ENCODE data around the gene CMBL.

CMBL gene

DNA sequence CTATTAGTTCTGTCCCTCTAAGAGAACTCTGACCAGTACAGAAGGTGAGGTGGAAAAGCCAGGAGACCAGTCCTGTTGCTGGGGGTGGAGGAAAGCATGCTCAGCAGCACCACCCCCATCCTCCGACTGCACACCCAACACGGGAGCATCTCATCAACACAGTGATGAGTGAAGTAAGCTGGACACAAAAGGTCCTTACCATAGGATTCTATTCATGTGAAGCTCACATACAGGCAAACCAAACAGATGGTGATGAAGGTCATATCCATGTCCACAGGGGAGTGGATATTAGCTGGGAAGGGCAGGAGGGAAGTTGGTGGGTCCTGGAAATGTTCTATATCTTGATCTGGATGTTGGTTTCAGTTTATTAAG is 31.0 kb upstream of the CMBL start:
- Histone ChIP-seq H3K27me3 (ENCODE audit: insufficient read depth, low read length, poor library complexity, severe bottlenecking) (no peaks in the 10 kb centered on the region), H3K9me2 (replicated peaks; ENCODE audit: low read depth, low read length) (no peaks in the 10 kb centered on the region), H3K79me2 (ENCODE audit: insufficient read depth, low read length) (no peaks in the 10 kb centered on the region), H3K4me2 (ENCODE audit: low read depth, low read length, poor library complexity, severe bottlenecking) (no peak overlapping the region), H3K4me1 (ENCODE audit: insufficient read depth, low read length, poor library complexity, severe bottlenecking) (no peaks in the 10 kb centered on the region), H3K9me3 (ENCODE audit: insufficient read depth, low read depth, low read length) (no peaks in the 10 kb centered on the region), H4K20me1 (ENCODE audit: insufficient read depth, low read length, poor library complexity, severe bottlenecking) (no peaks in the 10 kb centered on the region), H3K36me3 (ENCODE audit: insufficient read depth, low read length) (no peaks in the 10 kb centered on the region), H3K4me3 (ENCODE audit: low read length, poor library complexity, severe bottlenecking) (no peak overlapping the region), H3F3A (ENCODE audit: low read depth) (no peaks in the 10 kb centered on the region), H3K9ac (ENCODE audit: low read depth, low read length, poor library complexity, severe bottlenecking) (no peak overlapping the region), H2AFZ (ENCODE audit: low read length) (no peak overlapping the region)
- no peak for TF ChIP-seq EZH2phosphoT487 (IDR thresholded peaks at IDR 0.05; ENCODE audit: borderline replicate concordance)
- TF ChIP-seq, protein P1, sequence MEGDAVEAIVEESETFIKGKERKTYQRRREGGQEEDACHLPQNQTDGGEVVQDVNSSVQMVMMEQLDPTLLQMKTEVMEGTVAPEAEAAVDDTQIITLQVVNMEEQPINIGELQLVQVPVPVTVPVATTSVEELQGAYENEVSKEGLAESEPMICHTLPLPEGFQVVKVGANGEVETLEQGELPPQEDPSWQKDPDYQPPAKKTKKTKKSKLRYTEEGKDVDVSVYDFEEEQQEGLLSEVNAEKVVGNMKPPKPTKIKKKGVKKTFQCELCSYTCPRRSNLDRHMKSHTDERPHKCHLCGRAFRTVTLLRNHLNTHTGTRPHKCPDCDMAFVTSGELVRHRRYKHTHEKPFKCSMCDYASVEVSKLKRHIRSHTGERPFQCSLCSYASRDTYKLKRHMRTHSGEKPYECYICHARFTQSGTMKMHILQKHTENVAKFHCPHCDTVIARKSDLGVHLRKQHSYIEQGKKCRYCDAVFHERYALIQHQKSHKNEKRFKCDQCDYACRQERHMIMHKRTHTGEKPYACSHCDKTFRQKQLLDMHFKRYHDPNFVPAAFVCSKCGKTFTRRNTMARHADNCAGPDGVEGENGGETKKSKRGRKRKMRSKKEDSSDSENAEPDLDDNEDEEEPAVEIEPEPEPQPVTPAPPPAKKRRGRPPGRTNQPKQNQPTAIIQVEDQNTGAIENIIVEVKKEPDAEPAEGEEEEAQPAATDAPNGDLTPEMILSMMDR (conservative IDR thresholded peaks at IDR 0.05; ENCODE audit: low read length), result no peak

DNA sequence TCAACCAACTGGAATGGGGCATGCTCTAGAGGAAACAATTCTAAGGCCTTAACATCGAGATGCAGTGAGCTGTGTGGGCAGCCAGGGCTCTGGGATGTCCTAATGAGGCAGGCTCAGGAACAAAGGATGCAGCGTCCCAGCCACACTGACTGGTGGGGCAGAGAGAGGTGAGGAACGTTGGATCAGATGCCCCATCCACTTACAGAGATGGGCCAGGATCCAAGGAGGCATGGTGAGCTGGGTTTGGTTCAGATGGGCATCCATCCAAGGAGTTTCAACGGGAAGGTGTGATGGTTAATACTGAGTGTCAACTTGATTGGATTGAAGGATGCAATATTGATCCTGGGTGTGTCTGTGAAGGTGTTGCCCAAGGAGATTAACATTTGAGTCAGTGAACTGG is 30.3 kb upstream of the CMBL start:
- H3K4me2 ChIP-seq (ENCODE audit: low read depth, low read length, poor library complexity, severe bottlenecking), result no peak overlapping the region
- H3K79me2 ChIP-seq (ENCODE audit: insufficient read depth, low read length), result no peaks in the 10 kb centered on the region
- TF ChIP-seq, protein P1 (conservative IDR thresholded peaks at IDR 0.05; ENCODE audit: low read length), result no peak
- no peak for TF ChIP-seq EZH2phosphoT487 (IDR thresholded peaks at IDR 0.05; ENCODE audit: borderline replicate concordance)
- H2AFZ ChIP-seq (ENCODE audit: low read length), result no peak overlapping the region
- no peak overlapping the region for H3K4me3 ChIP-seq (ENCODE audit: low read length, poor library complexity, severe bottlenecking)
- H3K27me3 ChIP-seq (ENCODE audit: insufficient read depth, low read length, poor library complexity, severe bottlenecking), result no peaks in the 10 kb centered on the region
- H3K9me3 ChIP-seq (ENCODE audit: insufficient read depth, low read depth, low read length), result no peaks in the 10 kb centered on the region
- no peaks in the 10 kb centered on the region for H3F3A ChIP-seq (ENCODE audit: low read depth)
- H3K4me1 ChIP-seq (ENCODE audit: insufficient read depth, low read length, poor library complexity, severe bottlenecking), result no peaks in the 10 kb centered on the region
- no peaks in the 10 kb centered on the region for H4K20me1 ChIP-seq (ENCODE audit: insufficient read depth, low read length, poor library complexity, severe bottlenecking)
- H3K9me2 ChIP-seq (replicated peaks; ENCODE audit: low read depth, low read length), result no peaks in the 10 kb centered on the region
- H3K9ac ChIP-seq (ENCODE audit: low read depth, low read length, poor library complexity, severe bottlenecking), result no peak overlapping the region
- no peaks in the 10 kb centered on the region for H3K36me3 ChIP-seq (ENCODE audit: insufficient read depth, low read length)

DNA sequence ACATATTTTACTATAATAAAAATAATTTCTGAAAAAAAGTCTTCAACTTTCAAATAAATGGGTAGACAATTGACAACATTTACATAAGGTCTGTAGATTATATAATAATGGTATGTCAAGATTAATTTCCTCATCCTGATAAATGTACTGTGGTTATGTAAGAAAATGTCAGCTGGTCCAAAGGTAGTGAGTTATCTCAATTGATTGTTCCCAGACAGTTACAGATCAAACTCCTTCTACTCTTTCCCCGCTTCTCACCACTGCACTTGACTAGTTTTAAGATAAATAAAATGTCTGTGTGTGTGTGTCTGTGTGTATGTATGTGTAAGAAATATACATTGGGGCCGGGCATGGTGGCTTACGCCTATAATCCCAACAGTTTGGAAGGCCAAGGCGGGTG is 29.4 kb upstream of the CMBL start:
- Histone ChIP-seq H4K20me1 (ENCODE audit: insufficient read depth, low read length, poor library complexity, severe bottlenecking) (no peaks in the 10 kb centered on the region), H3K36me3 (ENCODE audit: insufficient read depth, low read length) (no peaks in the 10 kb centered on the region), H3K9ac (ENCODE audit: low read depth, low read length, poor library complexity, severe bottlenecking) (no peak overlapping the region), H3F3A (ENCODE audit: low read depth) (no peaks in the 10 kb centered on the region), H3K9me2 (replicated peaks; ENCODE audit: low read depth, low read length) (no peaks in the 10 kb centered on the region), H3K4me2 (ENCODE audit: low read depth, low read length, poor library complexity, severe bottlenecking) (no peak overlapping the region), H3K27me3 (ENCODE audit: insufficient read depth, low read length, poor library complexity, severe bottlenecking) (no peaks in the 10 kb centered on the region), H2AFZ (ENCODE audit: low read length) (no peak overlapping the region), H3K9me3 (ENCODE audit: insufficient read depth, low read depth, low read length) (no peaks in the 10 kb centered on the region), H3K4me3 (ENCODE audit: low read length, poor library complexity, severe bottlenecking) (no peak overlapping the region), H3K4me1 (ENCODE audit: insufficient read depth, low read length, poor library complexity, severe bottlenecking) (no peaks in the 10 kb centered on the region), H3K79me2 (ENCODE audit: insufficient read depth, low read length) (no peaks in the 10 kb centered on the region)
- TF ChIP-seq, protein P1 (conservative IDR thresholded peaks at IDR 0.05; ENCODE audit: low read length), result no peak
- no peak for TF ChIP-seq EZH2phosphoT487 (IDR thresholded peaks at IDR 0.05; ENCODE audit: borderline replicate concordance)
